ENCODE results near the gene B3GALNT2.

GRCh38 chr1:235403593-235403992 lies 100.7 kb downstream of the B3GALNT2 start:
- no peak for TF ChIP-seq CTCF (IDR thresholded peaks at IDR 0.05; ENCODE audit: insufficient read depth, low read length, poor library complexity, severe bottlenecking)
- no peak for TF ChIP-seq EZH2phosphoT487 (conservative IDR thresholded peaks at IDR 0.05; ENCODE audit: low read length)
